Measurements from ENCODE around the gene YOD1. TPM values are rescaled to one million over a fixed set of nuclear protein-coding genes. Genes with fewer than 3 reads are reported as not detected.
A peak's percentile ranks its signal among the peaks of the same experiment; 100 is the strongest.

Gene YOD1
- total and polyA plus RNA-seq, 2 of the 13 experiments (the other 11 are each of a cell fraction or from before 2014, with no cell fraction given), result 3.4 to 9.1 TPM

- TF ChIP-seq ZNF570 (CRISPR knock-in tag; IDR thresholded peaks at IDR 0.05; ENCODE audit: borderline replicate concordance) (no peak), ZKSCAN1 (IDR thresholded peaks at IDR 0.05; ENCODE audit: low read length) (no peak), ZNF724P (CRISPR knock-in tag; IDR thresholded peaks at IDR 0.05; ENCODE audit: borderline replicate concordance) (no peak), ZSCAN20 (CRISPR knock-in tag; IDR thresholded peaks at IDR 0.05; ENCODE audit: borderline replicate concordance) (no peak), TP53 (CRISPR knock-in tag; conservative IDR thresholded peaks at IDR 0.05) (no peak), ISL2 (CRISPR knock-in tag; IDR thresholded peaks at IDR 0.05) (peak; percentile 75; the same call in 1 of the 2 replicates), TRIM24 (CRISPR knock-in tag; IDR thresholded peaks at IDR 0.05) (no peak), ZNF343 (CRISPR knock-in tag; IDR thresholded peaks at IDR 0.05) (no peak), ATM (IDR thresholded peaks at IDR 0.05; ENCODE audit: borderline replicate concordance) (no peak), MXI1 (IDR thresholded peaks at IDR 0.05; ENCODE audit: borderline replicate concordance, low read depth, low read length) (peak; percentile 44; the same call in 1 of the 3 replicates), ZFX (CRISPR knock-in tag; IDR thresholded peaks at IDR 0.05; ENCODE audit: low read depth) (no peak), BORCS8-MEF2B (CRISPR knock-in tag; IDR thresholded peaks at IDR 0.05) (no peak), ZNF674 (CRISPR knock-in tag; IDR thresholded peaks at IDR 0.05; ENCODE audit: low read depth) (no peak), GZF1 (CRISPR knock-in tag; IDR thresholded peaks at IDR 0.05) (no peak), ZNF788 (CRISPR knock-in tag; IDR thresholded peaks at IDR 0.05; ENCODE audit: borderline replicate concordance) (no peak), GRHL1 (CRISPR knock-in tag; conservative IDR thresholded peaks at IDR 0.05) (no peak), ZNF749 (CRISPR knock-in tag; IDR thresholded peaks at IDR 0.05; ENCODE audit: borderline replicate concordance) (no peak)
- TF ChIP-seq, protein P1, sequence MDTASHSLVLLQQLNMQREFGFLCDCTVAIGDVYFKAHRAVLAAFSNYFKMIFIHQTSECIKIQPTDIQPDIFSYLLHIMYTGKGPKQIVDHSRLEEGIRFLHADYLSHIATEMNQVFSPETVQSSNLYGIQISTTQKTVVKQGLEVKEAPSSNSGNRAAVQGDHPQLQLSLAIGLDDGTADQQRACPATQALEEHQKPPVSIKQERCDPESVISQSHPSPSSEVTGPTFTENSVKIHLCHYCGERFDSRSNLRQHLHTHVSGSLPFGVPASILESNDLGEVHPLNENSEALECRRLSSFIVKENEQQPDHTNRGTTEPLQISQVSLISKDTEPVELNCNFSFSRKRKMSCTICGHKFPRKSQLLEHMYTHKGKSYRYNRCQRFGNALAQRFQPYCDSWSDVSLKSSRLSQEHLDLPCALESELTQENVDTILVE (CRISPR knock-in tag; IDR thresholded peaks at IDR 0.05), result no peak
- TF ChIP-seq, protein P2, sequence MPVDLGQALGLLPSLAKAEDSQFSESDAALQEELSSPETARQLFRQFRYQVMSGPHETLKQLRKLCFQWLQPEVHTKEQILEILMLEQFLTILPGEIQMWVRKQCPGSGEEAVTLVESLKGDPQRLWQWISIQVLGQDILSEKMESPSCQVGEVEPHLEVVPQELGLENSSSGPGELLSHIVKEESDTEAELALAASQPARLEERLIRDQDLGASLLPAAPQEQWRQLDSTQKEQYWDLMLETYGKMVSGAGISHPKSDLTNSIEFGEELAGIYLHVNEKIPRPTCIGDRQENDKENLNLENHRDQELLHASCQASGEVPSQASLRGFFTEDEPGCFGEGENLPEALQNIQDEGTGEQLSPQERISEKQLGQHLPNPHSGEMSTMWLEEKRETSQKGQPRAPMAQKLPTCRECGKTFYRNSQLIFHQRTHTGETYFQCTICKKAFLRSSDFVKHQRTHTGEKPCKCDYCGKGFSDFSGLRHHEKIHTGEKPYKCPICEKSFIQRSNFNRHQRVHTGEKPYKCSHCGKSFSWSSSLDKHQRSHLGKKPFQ (CRISPR knock-in tag; IDR thresholded peaks at IDR 0.05; ENCODE audit: insufficient replicate concordance), result no peak
- TF ChIP-seq, protein P3, sequence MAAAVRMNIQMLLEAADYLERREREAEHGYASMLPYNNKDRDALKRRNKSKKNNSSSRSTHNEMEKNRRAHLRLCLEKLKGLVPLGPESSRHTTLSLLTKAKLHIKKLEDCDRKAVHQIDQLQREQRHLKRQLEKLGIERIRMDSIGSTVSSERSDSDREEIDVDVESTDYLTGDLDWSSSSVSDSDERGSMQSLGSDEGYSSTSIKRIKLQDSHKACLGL (CRISPR knock-in tag; IDR thresholded peaks at IDR 0.05), result no peak
- TF ChIP-seq, protein P4, sequence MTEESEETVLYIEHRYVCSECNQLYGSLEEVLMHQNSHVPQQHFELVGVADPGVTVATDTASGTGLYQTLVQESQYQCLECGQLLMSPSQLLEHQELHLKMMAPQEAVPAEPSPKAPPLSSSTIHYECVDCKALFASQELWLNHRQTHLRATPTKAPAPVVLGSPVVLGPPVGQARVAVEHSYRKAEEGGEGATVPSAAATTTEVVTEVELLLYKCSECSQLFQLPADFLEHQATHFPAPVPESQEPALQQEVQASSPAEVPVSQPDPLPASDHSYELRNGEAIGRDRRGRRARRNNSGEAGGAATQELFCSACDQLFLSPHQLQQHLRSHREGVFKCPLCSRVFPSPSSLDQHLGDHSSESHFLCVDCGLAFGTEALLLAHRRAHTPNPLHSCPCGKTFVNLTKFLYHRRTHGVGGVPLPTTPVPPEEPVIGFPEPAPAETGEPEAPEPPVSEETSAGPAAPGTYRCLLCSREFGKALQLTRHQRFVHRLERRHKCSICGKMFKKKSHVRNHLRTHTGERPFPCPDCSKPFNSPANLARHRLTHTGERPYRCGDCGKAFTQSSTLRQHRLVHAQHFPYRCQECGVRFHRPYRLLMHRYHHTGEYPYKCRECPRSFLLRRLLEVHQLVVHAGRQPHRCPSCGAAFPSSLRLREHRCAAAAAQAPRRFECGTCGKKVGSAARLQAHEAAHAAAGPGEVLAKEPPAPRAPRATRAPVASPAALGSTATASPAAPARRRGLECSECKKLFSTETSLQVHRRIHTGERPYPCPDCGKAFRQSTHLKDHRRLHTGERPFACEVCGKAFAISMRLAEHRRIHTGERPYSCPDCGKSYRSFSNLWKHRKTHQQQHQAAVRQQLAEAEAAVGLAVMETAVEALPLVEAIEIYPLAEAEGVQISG (CRISPR knock-in tag; IDR thresholded peaks at IDR 0.05), result no peak
Observed at GRCh38 chr1:207025146-207025880, 25.7 kb downstream of the YOD1 start (continued).
